ENCODE results near the gene PES1.
A peak's percentile ranks its signal among the peaks of the same experiment; 100 is the strongest.

The PES1 gene

DNA sequence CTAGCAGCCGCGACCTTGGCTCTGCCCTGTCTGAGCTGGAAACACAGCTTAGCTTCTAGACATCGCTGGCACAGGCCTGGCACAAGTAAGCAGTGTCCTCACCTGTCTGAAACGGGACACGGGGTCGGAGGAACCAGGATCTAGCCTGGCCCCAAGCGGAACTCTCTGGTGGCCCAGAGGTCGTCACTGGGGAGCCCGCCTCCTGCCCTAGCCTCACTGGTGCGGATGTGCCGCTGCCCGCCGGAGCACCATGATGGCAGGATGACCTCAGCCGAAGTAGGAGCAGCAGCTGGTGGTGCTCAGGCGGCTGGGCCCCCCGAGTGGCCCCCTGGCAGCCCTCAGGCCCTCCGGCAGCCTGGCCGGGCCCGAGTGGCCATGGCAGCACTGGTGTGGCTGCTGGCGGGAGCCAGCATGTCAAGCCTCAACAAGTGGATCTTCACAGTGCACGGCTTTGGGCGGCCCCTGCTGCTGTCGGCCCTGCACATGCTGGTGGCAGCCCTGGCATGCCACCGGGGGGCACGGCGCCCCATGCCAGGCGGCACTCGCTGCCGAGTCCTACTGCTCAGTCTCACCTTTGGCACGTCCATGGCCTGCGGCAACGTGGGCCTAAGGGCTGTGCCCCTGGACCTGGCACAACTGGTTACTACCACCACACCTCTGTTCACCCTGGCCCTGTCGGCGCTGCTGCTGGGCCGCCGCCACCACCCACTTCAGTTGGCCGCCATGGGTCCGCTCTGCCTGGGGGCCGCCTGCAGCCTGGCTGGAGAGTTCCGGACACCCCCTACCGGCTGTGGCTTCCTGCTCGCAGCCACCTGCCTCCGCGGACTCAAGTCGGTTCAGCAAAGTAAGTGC is 44.7 kb upstream of the PES1 start:
- Histone ChIP-seq H3K4me1 (ENCODE audit: control insufficient read depth, insufficient read depth, low read depth, low read length) (peaks cover 36% of the 10 kb centered on the region), H3K36me3 (ENCODE audit: control insufficient read depth in 1 of 2, insufficient read depth in 2 of 2, low read depth in 1 of 2, low read length in 2 of 2) (peaks cover 5 to 7% of the 10 kb centered on the region in 2 experiments), H3K9ac (ENCODE audit: low read length) (peak overlapping the region; percentile 92), H3K9me3 (ENCODE audit: control insufficient read depth, low read length) (no peaks in the 10 kb centered on the region), H3K4me3 (ENCODE audit: insufficient read depth in 1 of 2, low read depth in 1 of 2, low read length in 2 of 2) (peak overlapping the region; percentile 71 to 91), H3K18ac (ENCODE audit: low read depth in 1 of 2, low read length in 2 of 2) (peak overlapping the region in 1 of 2 experiments; percentile 95), H3K14ac (ENCODE audit: low read length in 2 of 2) (peak overlapping the region in 1 of 2 experiments; percentile 97), H3K23ac (ENCODE audit: low read length in 2 of 2) (peak overlapping the region; percentile 1 to 52), H2AK5ac (ENCODE audit: low read length, severe bottlenecking) (no peak overlapping the region), H3K27ac (ENCODE audit: low read length, poor library complexity, severe bottlenecking) (no peak overlapping the region), H2BK15ac (ENCODE audit: low read depth, poor library complexity, severe bottlenecking) (no peak overlapping the region), H4K91ac (ENCODE audit: low read length) (peak overlapping the region; percentile 86), H4K8ac (ENCODE audit: low read length) (peak overlapping the region; percentile 98), H3K4ac (ENCODE audit: low read depth in 1 of 2, low read length in 2 of 2) (peak overlapping the region; percentile 77 to 91), H2BK12ac (ENCODE audit: low read length in 2 of 2) (peak overlapping the region in 1 of 2 experiments; percentile 56), H3K79me1 (replicated peaks; ENCODE audit: low read length, poor library complexity, severe bottlenecking) (peaks cover 23% of the 10 kb centered on the region), H2AFZ (ENCODE audit: low read depth, low read length) (peak overlapping the region; percentile 94), H2BK120ac (ENCODE audit: low read depth, low read length) (no peak overlapping the region), H3K27me3 (ENCODE audit: control insufficient read depth in 1 of 2, insufficient read depth in 1 of 2, low read length in 2 of 2) (no peaks in the 10 kb centered on the region), H3K4me2 (ENCODE audit: low read length, poor library complexity, severe bottlenecking) (peak overlapping the region; percentile 58), H2BK5ac (ENCODE audit: low read depth, low read length, poor library complexity, severe bottlenecking) (no peak overlapping the region)
- WGBS = 88% methylated on average over 45 of the region's 45 CpGs
- DNase-seq = peak; percentile 17

DNA sequence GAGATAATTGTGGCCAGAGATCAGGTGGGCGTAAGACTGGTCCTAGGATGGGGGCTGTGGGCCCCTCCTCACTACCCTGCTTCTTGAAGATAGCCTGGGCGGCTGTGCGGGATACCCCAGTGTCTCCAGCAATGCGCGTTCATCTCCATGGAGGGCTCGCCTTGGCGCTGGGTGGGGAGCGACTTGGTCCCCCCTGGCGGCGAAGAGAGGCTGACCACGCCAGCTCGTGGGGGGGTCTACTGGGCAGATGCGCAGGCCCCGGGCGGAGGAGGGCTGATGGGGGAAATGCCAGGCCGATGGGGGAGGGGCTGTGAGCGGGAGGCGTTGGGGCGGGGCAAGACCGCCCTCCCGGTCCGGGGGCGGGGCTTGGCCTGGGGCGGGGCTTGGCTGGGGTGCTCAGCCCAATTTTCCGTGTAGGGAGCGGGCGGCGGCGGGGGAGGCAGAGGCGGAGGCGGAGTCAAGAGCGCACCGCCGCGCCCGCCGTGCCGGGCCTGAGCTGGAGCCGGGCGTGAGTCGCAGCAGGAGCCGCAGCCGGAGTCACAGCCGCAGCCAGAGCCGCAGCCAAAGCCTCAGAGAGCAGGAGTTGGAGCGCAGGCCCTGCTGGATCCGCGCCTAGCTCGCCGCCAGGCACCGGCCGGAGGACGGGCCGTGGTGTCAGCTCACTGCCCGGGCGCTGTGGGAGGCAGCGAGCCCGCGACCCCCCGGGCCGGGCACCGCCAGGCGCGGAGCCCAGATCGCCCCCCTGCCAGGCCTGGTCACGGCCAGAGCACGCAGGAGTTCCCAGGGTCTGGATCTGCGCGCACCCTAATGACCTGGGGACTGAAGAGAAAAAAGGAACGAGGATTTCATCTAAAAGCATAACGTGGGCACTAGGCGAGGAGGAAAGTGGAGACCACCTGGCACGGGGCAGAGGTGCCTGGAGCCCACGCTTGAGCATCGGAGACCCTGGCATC is 43.8 kb upstream of the PES1 start, which contains the start of gene SLC35E4:
Gene SLC35E4 (plus strand): TSS at position 509 of the 953 bp plus-strand sequence. CDS start 670 bp downstream, outside the sequence.
- Histone ChIP-seq H2BK12ac (ENCODE audit: low read length in 2 of 2) (peak within 1 kb of the TSS; percentile 84 to 92), H3K4ac (ENCODE audit: low read depth in 1 of 2, low read length in 2 of 2) (peak within 1 kb of the TSS; percentile 77 to 91), H3K4me1 (ENCODE audit: control insufficient read depth, insufficient read depth, low read depth, low read length) (peaks cover 32% of the 10 kb centered on the region), H2AFZ (ENCODE audit: low read depth, low read length) (peak within 1 kb of the TSS; percentile 94), H4K8ac (ENCODE audit: low read length) (peak within 1 kb of the TSS; percentile 98), H2BK5ac (ENCODE audit: low read depth, low read length, poor library complexity, severe bottlenecking) (no peak within 1 kb of the TSS), H3K79me1 (replicated peaks; ENCODE audit: low read length, poor library complexity, severe bottlenecking) (peaks cover 18% of the 10 kb centered on the region), H3K4me2 (ENCODE audit: low read length, poor library complexity, severe bottlenecking) (peak within 1 kb of the TSS; percentile 58), H2BK15ac (ENCODE audit: low read depth, poor library complexity, severe bottlenecking) (peak within 1 kb of the TSS; percentile 60), H3K27ac (ENCODE audit: low read length, poor library complexity, severe bottlenecking) (peak within 1 kb of the TSS; percentile 67), H3K23ac (ENCODE audit: low read length in 2 of 2) (peak within 1 kb of the TSS in 1 of 2 experiments; percentile 1), H2BK120ac (ENCODE audit: low read depth, low read length) (peak within 1 kb of the TSS; percentile 61), H3K18ac (ENCODE audit: low read depth in 1 of 2, low read length in 2 of 2) (peak within 1 kb of the TSS; percentile 95 to 98), H2AK5ac (ENCODE audit: low read length, severe bottlenecking) (no peak within 1 kb of the TSS), H4K91ac (ENCODE audit: low read length) (peak within 1 kb of the TSS; percentile 86), H3K36me3 (ENCODE audit: control insufficient read depth in 1 of 2, insufficient read depth in 2 of 2, low read depth in 1 of 2, low read length in 2 of 2) (peaks cover 2 to 7% of the 10 kb centered on the region in 2 experiments), H3K9ac (ENCODE audit: low read length) (peak within 1 kb of the TSS; percentile 92), H3K4me3 (ENCODE audit: insufficient read depth in 1 of 2, low read depth in 1 of 2, low read length in 2 of 2) (peak within 1 kb of the TSS; percentile 71 to 91), H3K14ac (ENCODE audit: low read length in 2 of 2) (peak within 1 kb of the TSS in 1 of 2 experiments; percentile 97), H3K9me3 (ENCODE audit: control insufficient read depth, low read length) (no peaks in the 10 kb centered on the region), H3K27me3 (ENCODE audit: control insufficient read depth in 1 of 2, insufficient read depth in 1 of 2, low read length in 2 of 2) (no peaks in the 10 kb centered on the region)
- 6% methylated on average over 70 of the region's 75 CpGs for WGBS
- DNase-seq = peak; percentile 88

DNA sequence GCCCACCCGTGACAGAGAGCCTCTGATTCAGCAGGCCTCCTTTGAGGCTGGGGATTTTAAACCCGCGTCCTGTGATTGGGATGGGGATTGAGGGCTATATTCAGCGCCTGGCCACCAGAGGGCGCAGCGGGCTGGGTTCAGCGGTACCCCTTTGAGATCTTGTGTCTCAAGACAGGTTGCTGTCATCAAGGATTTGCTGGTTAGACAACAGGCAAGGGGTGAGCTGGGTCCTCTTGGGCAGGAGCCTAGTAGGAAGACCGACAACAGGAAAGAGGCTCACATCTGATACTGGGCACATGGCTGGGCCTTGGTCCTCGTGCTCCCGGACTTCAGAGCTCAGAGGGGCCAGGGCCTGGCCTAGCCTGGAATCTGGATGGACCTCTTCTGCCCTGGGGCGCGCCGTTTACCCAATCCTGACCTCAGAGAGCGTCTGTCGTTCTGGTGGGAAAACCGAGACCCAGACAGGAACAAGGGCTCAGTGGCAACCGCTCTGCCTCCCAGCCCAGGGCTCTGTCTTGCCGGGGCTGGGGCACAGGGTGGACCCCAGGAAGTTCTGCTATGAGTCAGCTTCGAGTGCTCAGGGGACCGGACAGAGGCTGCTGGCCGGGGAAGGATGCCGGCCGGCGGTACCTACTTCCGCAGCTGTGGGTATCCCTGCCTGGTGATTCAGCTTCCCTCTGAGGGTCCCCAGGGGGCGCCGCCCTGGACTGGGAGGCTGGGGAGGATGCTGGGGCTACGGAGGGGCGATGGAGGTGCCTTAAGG is 42.9 kb upstream of the PES1 start:
- DNase-seq = peak; percentile 91
- peak overlapping the region; percentile 58 for H3K4me2 ChIP-seq (ENCODE audit: low read length, poor library complexity, severe bottlenecking)
- H3K18ac ChIP-seq (ENCODE audit: low read depth in 1 of 2, low read length in 2 of 2) = peak overlapping the region; percentile 22 to 81
- peak overlapping the region; percentile 33 for H2AFZ ChIP-seq (ENCODE audit: low read depth, low read length)
- no peaks in the 10 kb centered on the region for H3K9me3 ChIP-seq (ENCODE audit: control insufficient read depth, low read length)
- H2BK5ac ChIP-seq (ENCODE audit: low read depth, low read length, poor library complexity, severe bottlenecking) = no peak overlapping the region
- H3K36me3 ChIP-seq (ENCODE audit: control insufficient read depth in 1 of 2, insufficient read depth in 2 of 2, low read depth in 1 of 2, low read length in 2 of 2) = peaks cover 0 to 7% of the 10 kb centered on the region in 2 experiments
- 11% methylated on average over 29 of the region's 29 CpGs for WGBS
- peak overlapping the region; percentile 33 to 92 for H2BK12ac ChIP-seq (ENCODE audit: low read length in 2 of 2)
- H3K14ac ChIP-seq (ENCODE audit: low read length in 2 of 2) = no peak overlapping the region
- peak overlapping the region; percentile 60 for H2BK15ac ChIP-seq (ENCODE audit: low read depth, poor library complexity, severe bottlenecking)
- H3K4ac ChIP-seq (ENCODE audit: low read depth in 1 of 2, low read length in 2 of 2) = peak overlapping the region; percentile 4 to 46
- peak overlapping the region; percentile 11 for H4K91ac ChIP-seq (ENCODE audit: low read length)
- H2BK120ac ChIP-seq (ENCODE audit: low read depth, low read length) = peak overlapping the region; percentile 42
- H4K8ac ChIP-seq (ENCODE audit: low read length) = peak overlapping the region; percentile 94
- H2AK5ac ChIP-seq (ENCODE audit: low read length, severe bottlenecking) = no peak overlapping the region
- H3K79me1 ChIP-seq (replicated peaks; ENCODE audit: low read length, poor library complexity, severe bottlenecking) = peaks cover 15% of the 10 kb centered on the region
- peak overlapping the region; percentile 74 for H3K9ac ChIP-seq (ENCODE audit: low read length)
- H3K4me1 ChIP-seq (ENCODE audit: control insufficient read depth, insufficient read depth, low read depth, low read length) = peaks cover 30% of the 10 kb centered on the region
- peak overlapping the region; percentile 67 for H3K27ac ChIP-seq (ENCODE audit: low read length, poor library complexity, severe bottlenecking)
- no peak overlapping the region for H3K23ac ChIP-seq (ENCODE audit: low read length in 2 of 2)
- no peaks in the 10 kb centered on the region for H3K27me3 ChIP-seq (ENCODE audit: control insufficient read depth in 1 of 2, insufficient read depth in 1 of 2, low read length in 2 of 2)
- peak overlapping the region in 1 of 2 experiments; percentile 73 for H3K4me3 ChIP-seq (ENCODE audit: insufficient read depth in 1 of 2, low read depth in 1 of 2, low read length in 2 of 2)
